HG03135 (cell line): Measurements from ENCODE around the gene LINGO1.

Experiments
- ATAC-seq: cut with Tn5 transposase; IDR thresholded peaks from one replicate; pipeline ENCODE4 v1.9.1; 2021; ENCODE audit warnings: mild to moderate bottlenecking, moderate library complexity; ENCODE audit not compliant: unreplicated experiment

The LINGO1 gene

DNA sequence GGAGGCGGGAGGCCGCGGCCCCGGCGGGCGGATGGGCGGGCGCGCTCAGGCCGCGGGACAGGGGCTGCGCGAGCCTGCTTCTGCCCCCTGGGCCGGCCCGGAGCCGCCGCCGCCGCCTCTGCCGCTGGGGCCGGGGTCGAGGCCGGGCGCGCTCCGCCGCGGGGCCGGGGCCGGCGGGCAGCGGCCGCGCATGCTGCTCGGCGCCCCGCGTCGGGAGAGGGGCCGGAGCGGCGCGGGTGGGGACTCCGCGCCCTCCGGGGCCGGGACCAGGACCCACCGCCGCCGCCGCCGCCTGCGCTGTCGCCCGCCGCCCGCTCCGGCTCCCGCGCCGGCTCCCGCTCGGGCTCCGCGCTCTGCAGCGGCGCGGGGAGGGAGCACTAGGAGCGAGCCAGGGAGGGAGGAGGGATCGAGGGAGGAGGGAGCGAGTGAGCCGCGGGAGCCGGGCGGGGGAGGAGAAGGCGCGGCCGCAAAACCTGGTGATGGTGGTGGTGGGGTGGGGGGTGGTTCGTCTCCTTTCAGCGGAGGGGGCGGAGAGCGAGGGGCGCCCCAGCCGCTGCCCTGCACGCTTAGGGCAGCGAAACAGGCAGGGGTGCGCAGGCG is at the start of gene LINGO1:
Gene LINGO1 (minus strand): TSS at position 379 of the 600 bp plus-strand sequence. CDS start 597 bp downstream, outside the sequence.
- ATAC-seq: no peak

DNA sequence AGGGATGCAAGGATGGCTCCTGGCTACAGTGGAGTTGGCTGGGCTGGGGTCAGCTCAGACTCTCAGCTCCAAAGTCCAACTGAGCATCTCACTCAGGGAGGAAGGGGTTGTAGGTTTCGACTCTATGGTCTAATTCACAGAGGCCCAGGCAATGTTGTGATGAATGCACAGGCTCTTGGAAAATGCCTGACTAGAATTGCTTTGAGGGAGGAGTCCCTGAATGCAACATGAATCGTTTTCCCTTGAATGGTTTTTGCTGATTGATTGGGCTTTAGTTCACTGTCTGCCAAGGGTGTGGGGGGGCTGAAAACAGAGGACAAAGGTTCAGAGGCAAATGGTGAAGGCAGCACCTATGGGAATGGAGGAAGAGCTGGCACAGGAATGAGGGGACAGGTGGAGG is 48.6 kb upstream of the LINGO1 start:
- ATAC-seq: no peak

DNA sequence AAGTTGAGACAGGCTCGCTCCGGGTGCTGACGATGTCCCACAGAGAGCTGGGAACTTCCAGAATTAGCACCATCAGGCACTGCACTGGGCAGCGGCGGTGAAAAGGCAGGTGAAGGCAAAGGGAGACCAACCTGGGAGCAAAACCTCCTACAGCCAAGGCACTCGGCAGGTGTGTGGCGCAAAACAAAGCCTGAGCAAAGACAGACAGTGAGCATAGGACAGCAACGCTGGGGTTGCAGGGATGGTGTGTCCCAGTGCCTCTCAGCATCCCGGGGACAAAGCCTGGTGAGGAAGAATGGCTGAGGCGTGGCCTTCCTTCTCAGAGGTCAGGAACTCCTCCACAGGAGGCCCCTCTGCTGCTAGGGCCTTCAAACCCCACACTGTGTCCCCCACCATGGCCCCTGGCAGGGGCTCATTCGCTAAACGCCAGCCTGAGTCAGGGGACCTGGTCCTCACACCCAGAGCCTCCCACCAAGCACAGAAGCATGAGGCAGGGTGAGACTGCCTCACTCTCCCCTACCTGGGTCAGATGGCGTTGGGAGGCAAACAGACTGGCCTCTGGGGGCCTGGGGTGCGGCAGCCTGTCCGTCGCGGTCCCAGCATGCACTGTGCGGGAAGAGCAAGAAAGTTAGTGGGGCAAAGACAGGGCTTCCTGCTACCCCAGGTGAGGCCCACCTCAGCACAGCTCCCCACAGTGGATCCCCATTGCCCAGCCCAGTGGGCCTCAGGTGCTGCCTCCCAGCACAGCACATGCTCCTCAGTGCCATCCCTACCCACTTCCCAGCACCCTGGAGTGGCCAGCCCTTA is 44.1 kb upstream of the LINGO1 start:
- ATAC-seq: no peak

DNA sequence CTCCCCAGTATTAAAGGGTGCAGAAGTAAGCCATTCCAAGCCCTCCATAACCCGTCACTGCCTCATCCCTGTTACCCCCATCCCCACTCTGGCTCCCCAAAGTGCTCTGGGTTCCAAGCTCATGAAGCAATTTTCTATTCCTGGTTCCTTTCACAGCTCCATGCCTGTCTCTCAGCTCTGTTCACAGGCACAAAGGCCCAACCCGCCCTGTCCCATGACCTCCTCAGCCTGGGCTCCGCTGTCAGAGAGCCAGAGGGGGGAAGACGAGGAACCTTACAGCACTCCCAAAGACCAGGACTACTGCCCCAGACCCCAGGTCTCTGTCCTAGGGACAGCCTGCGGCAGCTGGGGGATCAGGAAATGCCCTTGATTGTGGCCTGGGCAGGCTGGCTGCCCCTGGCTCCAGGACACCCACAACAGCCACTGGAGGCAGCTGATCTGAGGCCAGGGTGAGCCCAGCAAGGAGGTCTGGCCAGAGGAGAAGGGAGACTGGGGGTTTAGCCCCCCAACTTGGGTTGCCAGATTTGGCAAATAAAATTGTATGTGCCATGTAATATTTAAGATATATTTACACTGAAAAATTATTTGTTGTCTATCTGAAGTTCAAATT is 43.2 kb upstream of the LINGO1 start:
- ATAC-seq: no peak

GRCh38 chr15:77674327-77674726 is 41.6 kb upstream of the LINGO1 start:
- no peak for ATAC-seq

DNA sequence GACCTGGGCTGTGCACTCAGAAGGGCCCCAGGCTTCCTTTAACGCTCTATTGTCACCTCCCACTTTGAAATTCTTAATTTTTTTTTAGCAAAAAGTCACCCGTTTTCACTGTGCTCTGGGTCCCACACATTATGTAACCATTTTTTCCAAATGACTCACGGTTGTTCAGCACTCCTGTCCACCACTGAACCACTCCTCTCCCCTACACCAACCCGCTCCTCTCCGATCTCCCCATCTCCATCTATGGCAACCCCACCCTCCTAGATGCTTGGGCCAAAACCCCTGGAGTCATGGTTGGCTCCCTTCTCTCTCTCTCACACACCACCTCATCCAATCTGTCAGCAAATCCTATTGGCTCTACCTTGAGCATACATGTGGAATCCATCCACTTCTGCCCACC is 41.2 kb upstream of the LINGO1 start:
- no peak for ATAC-seq

- no peak for ATAC-seq
Observed at GRCh38 chr15:77672135-77672534, 39.4 kb upstream of the LINGO1 start.

DNA sequence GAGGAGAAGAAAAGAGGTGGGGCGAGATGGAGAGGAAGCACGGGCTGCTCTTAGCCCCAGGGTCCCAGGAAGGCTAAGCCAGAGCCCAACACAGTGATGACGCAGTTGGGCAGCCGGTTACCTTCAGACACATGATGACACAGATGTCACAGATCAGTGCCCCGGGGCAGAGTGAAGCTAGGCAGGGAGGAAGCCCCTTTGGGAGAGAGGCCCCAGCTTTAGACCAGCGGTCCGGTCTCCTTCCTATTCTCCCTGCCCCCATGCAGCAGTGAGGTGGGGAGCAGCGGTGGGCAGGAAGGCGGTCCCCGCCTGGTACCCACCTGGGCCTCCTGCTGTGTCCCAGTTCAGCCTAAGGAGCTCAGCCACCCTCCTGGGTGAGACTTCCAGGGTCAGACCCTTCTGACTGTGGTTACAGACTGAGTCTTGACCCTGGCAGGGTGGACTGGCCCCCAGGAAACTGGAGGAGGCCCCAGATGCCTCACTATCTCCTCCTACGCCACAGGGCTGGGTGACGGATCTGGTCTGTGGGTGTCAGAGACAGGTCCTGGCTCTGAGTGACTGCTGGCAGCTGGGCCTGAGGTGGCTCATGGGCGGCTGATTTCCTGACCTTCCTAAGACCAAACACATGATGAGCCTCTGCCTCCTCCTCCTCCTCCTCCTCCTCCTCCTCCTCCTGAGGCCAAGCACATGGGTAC is 38.8 kb upstream of the LINGO1 start:
- ATAC-seq: no peak

GRCh38 chr15:77670558-77671361 is 38.0 kb upstream of the LINGO1 start:
- ATAC-seq: no peak

DNA sequence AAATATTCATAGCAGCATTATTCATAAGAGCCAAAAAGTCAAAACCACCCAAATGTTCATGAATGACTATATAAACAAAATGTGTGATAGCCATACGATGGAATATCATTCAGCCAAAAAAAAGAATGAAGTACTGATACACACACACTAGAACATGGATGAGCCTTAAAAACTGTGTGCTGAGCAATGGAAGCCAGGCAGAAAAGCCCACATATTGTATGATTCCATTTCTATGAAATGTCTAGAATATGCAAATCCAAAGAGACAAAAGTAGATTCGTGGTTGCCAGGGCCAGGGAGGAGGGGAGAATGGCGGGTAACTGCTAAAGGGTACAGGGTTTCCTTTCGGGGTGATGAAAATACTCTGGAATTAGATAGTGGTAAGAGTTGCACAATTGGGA is 37.2 kb upstream of the LINGO1 start:
- ATAC-seq: no peak

DNA sequence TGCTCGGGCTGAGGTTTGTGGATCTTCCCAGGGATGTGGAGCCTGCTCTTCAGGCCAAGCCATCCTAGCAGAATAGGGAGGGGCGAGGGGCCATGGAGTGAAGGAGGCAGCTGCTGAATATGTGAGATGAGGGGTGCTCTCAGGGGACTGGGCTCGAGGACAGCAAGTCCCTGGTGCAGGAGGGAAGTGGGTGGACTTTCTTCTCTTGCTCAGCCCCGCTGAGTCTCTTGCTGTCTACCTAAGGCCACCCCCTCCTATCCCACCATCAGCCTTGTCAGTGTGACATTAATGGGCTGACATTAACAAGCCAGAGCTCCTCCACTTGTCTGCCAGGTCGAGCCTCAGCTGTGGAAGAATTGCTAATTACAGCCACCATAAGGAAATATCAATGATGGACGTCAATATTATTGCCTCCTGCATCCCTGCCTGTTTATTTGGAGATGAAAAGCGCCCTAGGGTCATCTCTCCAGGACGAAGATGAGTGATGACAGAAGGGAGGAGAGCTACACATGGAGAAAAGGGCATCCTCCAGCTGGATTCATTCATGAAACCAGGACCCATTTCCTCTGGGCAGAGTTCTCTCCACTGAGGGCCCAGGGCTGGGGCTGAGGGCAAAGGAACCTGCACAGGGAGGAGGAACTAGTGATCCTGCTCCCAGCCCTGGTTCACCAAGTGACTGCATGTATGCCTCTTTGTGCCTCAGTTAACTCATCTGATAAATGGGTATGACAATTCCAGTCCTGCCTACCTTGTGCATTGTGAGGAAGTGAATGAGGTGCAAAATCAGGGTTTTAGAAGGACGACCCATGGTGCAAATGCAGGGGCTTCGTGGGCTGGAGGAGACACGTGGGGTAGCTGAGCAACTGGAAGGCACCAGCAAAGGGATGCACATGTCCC is 34.9 kb upstream of the LINGO1 start:
- ATAC-seq: no peak

DNA sequence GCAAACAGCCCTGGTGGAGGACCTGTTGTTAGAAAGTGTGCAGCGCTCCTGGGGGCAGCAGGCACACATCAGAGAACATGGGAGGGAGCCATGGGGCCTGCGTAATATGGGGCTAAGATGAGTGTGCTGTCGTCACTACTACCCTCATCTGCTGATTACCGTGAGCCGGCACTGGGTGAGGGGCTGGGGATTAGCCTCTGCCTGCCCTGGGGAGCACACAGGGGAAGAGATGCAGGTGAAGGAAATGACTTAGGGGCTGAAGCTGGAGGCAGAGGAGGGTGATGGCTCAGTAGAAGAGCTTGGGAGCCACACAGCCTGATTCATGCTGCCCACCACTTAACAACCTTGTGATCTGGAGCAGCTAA is 33.6 kb upstream of the LINGO1 start:
- ATAC-seq: no peak

GRCh38 chr15:77665530-77666295 is 33.0 kb upstream of the LINGO1 start:
- ATAC-seq: no peak

GRCh38 chr15:77664428-77664827 is 31.7 kb upstream of the LINGO1 start:
- no peak for ATAC-seq

DNA sequence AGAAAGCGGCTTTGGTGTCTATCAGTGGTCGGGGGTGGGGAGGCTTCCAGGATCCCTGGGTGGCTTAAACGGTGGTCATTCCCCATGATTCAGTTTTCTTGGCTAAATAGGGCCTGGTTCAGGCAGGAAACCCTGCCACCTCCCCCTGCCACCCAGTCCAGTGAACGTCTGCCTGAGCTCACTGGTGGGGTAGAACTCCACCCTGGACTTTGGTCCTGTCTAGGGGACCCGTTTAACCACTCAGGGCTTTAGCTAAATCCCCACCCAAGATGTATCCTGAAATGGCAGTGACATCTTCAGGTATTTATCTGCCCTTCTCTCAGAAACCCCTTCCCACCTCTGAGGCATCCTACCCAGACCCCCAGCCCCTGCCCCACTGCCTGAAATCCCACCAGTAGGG is 30.5 kb upstream of the LINGO1 start:
- no peak for ATAC-seq

- ATAC-seq: no peak
Observed at GRCh38 chr15:77659350-77660321, 26.9 kb upstream of the LINGO1 start.

DNA sequence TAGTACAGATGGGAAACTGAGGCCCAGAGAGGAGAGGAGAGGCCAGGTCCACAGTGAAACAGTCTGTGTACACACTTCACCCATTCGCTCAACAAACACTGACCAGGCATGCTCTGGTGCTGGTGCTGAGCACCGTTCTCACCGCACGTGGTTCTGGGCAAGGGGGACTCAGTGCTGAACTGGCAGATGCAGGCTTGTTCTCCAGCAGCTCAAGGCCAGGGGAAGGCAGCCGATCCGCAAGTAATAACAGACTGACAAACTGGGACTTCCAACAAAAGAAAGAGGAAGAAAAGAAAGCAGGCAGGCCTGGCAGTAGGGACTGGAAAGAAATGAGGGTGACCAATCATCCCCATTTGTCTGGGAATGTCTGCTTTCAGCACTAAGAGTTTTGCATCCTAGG is 25.6 kb upstream of the LINGO1 start:
- ATAC-seq: no peak
